Naive B cell (primary cell): Measurements from ENCODE around the gene ISLR. TPM values are rescaled to one million over a fixed set of nuclear protein-coding genes. Genes with fewer than 3 reads are reported as not detected.
"Not testable (repeated sequence)": the region's sequence is repeated elsewhere in the genome, so short reads cannot be mapped to it uniquely, and the experiment has no call there.

Source experiments
- ATAC-seq, 2 donors: fragments of 150-1000 bp; cut with Tn5 transposase; 2 replicates each; pipeline ENCODE4 v1.10.0; 2021; ENCODE audit warnings: low read depth in 2 of 2, mild to moderate bottlenecking in 2 of 2, moderate library complexity in 2 of 2
- DNase-seq: peaks from one replicate; pipeline ENCODE4 v3.0.0; 2022
- H3K27ac Mint-ChIP-seq, 6 donors: one replicate each; pipeline ENCODE4 v1.8.0; 2020 to 2022; ENCODE audit warnings: mild to moderate bottlenecking in 6 of 6, mixed read lengths in 6 of 6, moderate library complexity in 5 of 6, inconsistent platforms in 2 of 6
- H3K27me3 Mint-ChIP-seq, 3 donors: one replicate each; pipeline ENCODE4 v1.8.0; 2021 to 2022; ENCODE audit warnings: mixed read lengths in 3 of 3, mild to moderate bottlenecking in 1 of 3
- H3K36me3 Mint-ChIP-seq, 2 donors: one replicate each; pipeline ENCODE4 v1.8.0; 2020 to 2022; ENCODE audit warnings: mixed read lengths in 2 of 2, inconsistent platforms in 1 of 2, mild to moderate bottlenecking in 1 of 2
- H3K4me1 Mint-ChIP-seq, 3 donors: one replicate each; pipeline ENCODE4 v1.8.0; 2020 to 2022; ENCODE audit warnings: mixed read lengths in 3 of 3, inconsistent platforms in 1 of 3, mild to moderate bottlenecking in 1 of 3, moderate library complexity in 1 of 3
- H3K4me3 Mint-ChIP-seq, 8 donors: one replicate each; pipeline ENCODE4 v1.8.0; 2020 to 2022; ENCODE audit warnings: mild to moderate bottlenecking in 8 of 8, mixed read lengths in 8 of 8, moderate library complexity in 8 of 8, inconsistent platforms in 2 of 8
- H3K9me3 Mint-ChIP-seq, 7 donors: one replicate each; pipeline ENCODE4 v1.8.0; 2020 to 2022; ENCODE audit warnings: mixed read lengths in 7 of 7, mild to moderate bottlenecking in 5 of 7, inconsistent platforms in 2 of 7, moderate library complexity in 1 of 7
- polyA plus RNA-seq, 6 donors: library from polyadenylated mRNA; unstranded; fragments of 300-500 nt; fragmentation: Illumina TruSeq; gene quantifications; one replicate each; pipeline ENCODE4 v1.2.3, GENCODE V29; 2021; ENCODE audit warnings: low read depth in 6 of 6

ISLR gene
- polyA plus RNA-seq, 6 donors from 2014 or later: not detected

DNA sequence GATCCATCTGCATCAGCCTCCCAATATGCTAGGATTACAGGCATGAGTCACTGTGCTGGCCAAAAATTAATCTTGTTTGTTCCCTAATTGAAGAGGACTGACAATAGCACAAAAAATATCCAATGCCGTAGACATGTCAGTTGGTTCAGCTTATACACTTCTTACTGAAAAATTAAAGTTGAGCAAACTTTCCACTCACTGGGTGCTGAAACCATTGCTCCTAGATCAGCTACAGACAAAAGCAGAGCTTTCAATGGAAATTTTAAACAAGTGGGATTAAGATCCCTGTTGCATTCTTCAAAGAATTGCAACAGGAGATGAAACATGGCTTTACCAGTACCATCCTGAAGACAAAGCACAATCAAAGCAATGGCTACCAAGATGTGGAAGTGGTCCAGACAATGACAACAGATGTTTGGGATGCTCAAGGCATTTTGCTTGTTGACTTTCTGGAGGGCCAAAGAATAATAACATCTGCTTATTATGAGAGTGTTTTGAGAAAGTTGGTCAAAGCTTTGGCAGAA is 27.2 kb upstream of the ISLR start:
- H3K27me3 Mint-ChIP-seq: peaks cover 44 to 61% (median 48%) of the 10 kb centered on the region in 3 donors
- no peak overlapping the region for H3K4me3 Mint-ChIP-seq
- no peaks in the 10 kb centered on the region for H3K4me1 Mint-ChIP-seq
- ATAC-seq (no peak), DNase-seq (no peak)
- H3K27ac Mint-ChIP-seq: no peak overlapping the region
- H3K36me3 Mint-ChIP-seq: peaks cover 0 to 10% of the 10 kb centered on the region in 2 donors
- peaks cover 0 to 26% (median 3%) of the 10 kb centered on the region in 7 donors for H3K9me3 Mint-ChIP-seq

DNA sequence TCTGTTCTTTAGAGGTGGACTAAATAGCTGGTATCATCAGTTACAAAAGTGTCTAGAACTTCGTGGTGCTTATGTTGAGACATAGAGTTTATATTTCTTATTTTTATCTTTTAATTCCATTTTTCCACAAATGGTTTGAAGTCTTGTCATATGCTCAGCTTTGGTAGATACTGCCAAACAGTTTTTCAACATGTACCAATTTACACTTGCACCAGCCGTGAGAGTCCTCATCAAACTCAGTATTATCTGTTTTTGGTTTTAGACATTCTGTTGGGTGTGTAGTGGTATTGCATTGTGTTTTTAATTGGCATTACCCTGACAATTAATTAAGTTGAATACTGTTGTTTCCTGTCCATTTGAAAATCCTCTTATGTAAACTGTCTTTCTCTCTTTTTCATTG is 26.5 kb upstream of the ISLR start:
- ATAC-seq (no peak), DNase-seq (no peak)
- peaks cover 0 to 26% (median 3%) of the 10 kb centered on the region in 7 donors for H3K9me3 Mint-ChIP-seq
- H3K4me3 Mint-ChIP-seq: peak overlapping the region in 1 of 8 donors; percentile 7
- no peaks in the 10 kb centered on the region for H3K4me1 Mint-ChIP-seq
- H3K27me3 Mint-ChIP-seq: peaks cover 44 to 68% (median 54%) of the 10 kb centered on the region in 3 donors
- H3K36me3 Mint-ChIP-seq: peaks cover 0 to 10% of the 10 kb centered on the region in 2 donors
- H3K27ac Mint-ChIP-seq: no peak overlapping the region

DNA sequence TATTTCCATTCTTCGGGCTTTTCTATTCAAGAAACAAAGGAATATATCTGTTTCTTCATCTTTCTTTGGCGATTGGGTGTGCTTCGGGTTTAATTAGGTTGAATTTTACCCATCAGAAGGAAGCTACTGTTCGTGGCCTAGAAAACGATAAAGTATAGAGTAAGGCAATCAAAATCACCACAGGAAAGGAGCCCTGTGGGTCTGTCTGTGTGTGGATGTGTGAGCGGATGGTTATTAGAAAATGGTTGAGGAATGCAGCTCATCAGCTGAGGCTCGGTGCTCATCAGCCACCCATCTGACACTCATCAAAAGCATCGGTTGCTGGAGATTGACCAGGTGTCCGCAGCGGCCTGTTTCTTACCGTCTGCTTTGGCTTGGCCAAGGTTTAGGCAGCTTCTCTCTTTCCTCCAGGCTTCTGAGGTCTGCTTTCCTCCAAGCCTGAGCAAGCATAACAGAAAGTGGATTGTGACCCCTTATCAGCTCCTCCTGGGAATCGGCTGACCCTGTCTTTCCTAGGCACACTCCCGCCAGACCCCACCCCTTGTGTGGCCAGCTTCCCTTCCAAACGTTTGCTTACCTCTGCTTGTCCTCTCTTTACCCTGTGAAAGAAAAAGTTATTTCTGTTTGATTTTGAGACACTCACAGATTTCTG is 17.6 kb upstream of the ISLR start:
- Mint-ChIP-seq H3K4me1 (peaks cover 0 to 5% (median 3%) of the 10 kb centered on the region in 3 donors), H3K27me3 (peaks cover 37 to 70% (median 49%) of the 10 kb centered on the region in 3 donors), H3K4me3 (no peak overlapping the region), H3K36me3 (no peaks in the 10 kb centered on the region), H3K27ac (no peak overlapping the region), H3K9me3 (peaks cover 0 to 3% (median 0%) of the 10 kb centered on the region in 7 donors)
- DNase-seq (no peak), ATAC-seq (no peak)

DNA sequence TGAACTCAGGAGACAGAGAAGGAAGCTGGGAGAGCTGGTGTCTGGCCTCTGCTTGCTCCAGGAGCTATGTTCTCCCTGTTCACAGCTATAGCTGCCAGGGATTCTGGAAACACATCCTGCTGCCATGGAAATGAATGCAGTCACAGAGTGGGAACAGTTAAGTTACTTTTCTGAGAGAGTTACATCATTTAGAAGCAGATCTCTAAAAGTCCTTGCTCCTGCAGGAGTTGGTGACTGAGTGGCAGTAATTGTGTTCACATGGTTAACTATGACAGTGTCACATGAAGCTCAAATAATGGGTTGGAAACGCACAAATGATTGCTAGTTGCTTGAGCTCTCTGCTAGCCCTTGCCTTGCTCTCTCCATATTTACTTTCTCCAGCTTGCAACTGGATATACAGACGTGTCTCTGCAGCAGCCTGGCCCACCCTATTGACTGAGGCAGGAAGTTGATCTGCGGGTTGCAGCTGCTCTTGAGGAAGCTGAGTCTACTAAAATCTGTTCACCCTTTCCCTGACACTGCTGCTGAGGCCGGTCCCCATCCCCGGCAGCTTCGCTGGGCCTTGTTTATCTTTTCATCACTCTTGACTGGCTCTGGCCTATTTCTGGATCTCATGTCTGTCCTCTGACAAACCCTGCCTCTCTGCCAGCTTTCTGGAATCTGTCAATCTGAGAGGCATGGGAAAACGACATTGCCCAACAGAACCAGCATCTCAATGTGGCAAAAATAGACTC is 16.7 kb upstream of the ISLR start:
- no peak overlapping the region for H3K4me3 Mint-ChIP-seq
- H3K4me1 Mint-ChIP-seq: peaks cover 0 to 5% (median 3%) of the 10 kb centered on the region in 3 donors
- no peak for DNase-seq
- no peak for ATAC-seq
- no peaks in the 10 kb centered on the region for H3K36me3 Mint-ChIP-seq
- H3K27ac Mint-ChIP-seq: peak overlapping the region in 3 of 6 donors; percentile 18 to 58 (median 32)
- peaks cover 36 to 67% (median 40%) of the 10 kb centered on the region in 3 donors for H3K27me3 Mint-ChIP-seq
- H3K9me3 Mint-ChIP-seq: peaks cover 0 to 5% (median 0%) of the 10 kb centered on the region in 7 donors

DNA sequence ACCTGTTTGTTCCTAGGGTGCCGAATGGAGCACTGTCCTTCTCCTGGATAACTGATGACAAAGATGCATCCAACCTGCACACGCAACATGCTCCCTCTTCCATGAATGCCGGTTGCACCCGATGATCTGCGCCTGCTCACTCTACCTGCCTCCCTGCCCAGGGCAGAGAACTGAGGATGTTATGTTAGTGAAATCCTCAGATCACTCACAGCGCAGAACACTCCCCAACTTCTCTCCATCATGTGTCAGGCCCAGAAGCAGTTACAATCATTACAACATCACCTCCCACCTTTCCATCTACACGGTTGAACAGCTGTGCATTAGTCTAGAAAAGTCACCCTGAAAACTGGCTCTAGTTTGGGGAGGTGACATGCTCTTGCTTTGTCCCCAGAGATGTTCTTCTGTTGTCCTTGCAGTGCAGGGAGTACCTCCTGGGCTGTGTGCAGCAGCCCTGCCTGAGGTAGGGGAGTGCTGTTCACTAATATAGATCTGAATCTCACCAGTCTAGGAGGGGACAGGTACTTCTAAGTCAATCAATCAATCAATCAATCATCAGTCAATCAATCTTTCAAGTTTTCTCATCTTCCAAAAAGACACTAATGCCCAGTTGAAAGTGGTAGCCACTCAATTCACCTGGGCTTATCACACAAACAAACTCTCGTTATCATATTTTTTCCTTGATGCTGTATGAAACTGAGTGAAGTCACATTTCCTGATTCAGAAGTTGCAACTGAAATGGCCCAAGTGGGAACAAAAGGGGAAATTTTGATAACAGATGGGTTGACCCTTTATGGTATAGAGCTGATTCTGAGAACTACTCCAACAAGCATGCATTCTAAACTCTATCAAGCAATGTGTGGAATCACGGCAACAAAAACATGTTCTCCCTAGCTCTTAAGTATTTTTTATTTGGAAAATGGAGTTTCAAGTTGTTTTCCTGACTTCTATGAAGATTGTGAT is 15.4 kb upstream of the ISLR start:
- DNase-seq: no peak
- Mint-ChIP-seq H3K9me3 (peaks cover 0 to 5% (median 0%) of the 10 kb centered on the region in 7 donors), H3K27ac (peak overlapping the region in 1 of 6 donors; percentile 1), H3K36me3 (no peaks in the 10 kb centered on the region), H3K27me3 (peaks cover 36 to 67% (median 39%) of the 10 kb centered on the region in 3 donors), H3K4me1 (peaks cover 0 to 5% (median 3%) of the 10 kb centered on the region in 3 donors), H3K4me3 (no peak overlapping the region)
- ATAC-seq: no peak

DNA sequence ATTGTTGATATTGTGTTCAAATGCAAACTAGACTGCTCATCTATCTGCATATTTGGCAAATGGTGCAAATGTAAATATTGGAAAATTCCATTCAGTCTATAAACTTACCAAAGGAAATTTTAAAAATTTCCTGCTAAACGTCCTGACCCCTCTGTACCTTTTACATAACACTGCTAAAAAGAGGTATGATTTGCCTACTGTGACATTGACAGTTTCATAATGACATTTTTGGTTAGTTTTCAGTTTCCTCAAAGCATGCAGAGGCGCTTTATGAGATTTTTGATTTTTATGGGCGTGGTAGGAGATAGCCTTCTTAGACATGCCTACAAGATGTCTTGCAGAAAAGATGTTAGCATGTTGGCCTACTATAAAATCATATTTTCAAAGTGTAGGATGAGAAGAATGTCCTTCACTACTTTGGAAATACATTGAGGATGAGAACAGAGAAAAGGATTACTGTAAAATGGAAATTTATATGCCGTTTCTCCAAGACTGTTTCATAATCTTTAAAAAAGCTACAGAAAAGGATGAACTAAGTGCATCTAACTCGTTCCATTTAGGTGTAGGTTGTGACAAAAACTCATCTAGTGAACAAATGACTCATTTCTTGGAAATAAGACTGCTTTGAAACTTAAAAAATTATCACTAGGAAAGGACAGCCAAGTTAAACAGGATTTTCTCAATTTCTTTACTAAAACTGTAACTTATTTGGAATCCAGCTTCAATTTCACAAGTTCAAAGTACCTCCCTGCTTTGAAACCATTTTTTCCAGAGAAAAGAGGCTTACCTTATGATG is 14.5 kb upstream of the ISLR start:
- H3K27ac Mint-ChIP-seq: no peak overlapping the region

DNA sequence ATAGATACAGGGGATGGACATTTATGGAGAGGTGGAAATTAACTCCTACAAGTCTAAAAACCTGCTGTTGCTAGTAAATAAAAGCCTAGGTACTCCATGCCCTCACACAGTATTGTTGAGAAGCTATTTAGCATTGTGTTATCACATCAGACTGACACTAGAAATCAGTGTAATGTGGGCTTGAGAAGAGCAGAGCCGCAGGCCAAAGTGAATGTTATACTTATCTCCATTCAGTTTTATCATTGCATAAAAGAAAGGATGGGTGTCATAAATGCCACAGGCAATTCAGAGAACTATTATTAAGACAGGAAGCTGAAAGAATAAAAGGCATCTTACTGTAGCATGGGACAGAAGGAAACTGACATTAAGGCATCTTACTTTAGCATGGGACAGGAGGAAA is 13.7 kb upstream of the ISLR start:
- Mint-ChIP-seq H3K4me1 (peaks cover 0 to 5% (median 3%) of the 10 kb centered on the region in 3 donors), H3K4me3 (no peak overlapping the region), H3K27ac (no peak overlapping the region), H3K9me3 (peaks cover 0 to 9% (median 2%) of the 10 kb centered on the region in 7 donors), H3K27me3 (peaks cover 35 to 72% (median 44%) of the 10 kb centered on the region in 3 donors), H3K36me3 (peaks cover 0 to 5% of the 10 kb centered on the region in 2 donors)
- DNase-seq: no peak
- ATAC-seq: no peak

More for the DNA sequence above, 14.5 kb upstream of the ISLR start:
- Mint-ChIP-seq H3K27me3 (peaks cover 35 to 69% (median 40%) of the 10 kb centered on the region in 3 donors), H3K4me3 (no peak overlapping the region), H3K4me1 (peaks cover 0 to 5% (median 3%) of the 10 kb centered on the region in 3 donors), H3K9me3 (peaks cover 0 to 6% (median 0%) of the 10 kb centered on the region in 7 donors), H3K36me3 (peaks cover 0 to under 1% of the 10 kb centered on the region in 2 donors)
- DNase-seq: no peak
- ATAC-seq: no peak

DNA sequence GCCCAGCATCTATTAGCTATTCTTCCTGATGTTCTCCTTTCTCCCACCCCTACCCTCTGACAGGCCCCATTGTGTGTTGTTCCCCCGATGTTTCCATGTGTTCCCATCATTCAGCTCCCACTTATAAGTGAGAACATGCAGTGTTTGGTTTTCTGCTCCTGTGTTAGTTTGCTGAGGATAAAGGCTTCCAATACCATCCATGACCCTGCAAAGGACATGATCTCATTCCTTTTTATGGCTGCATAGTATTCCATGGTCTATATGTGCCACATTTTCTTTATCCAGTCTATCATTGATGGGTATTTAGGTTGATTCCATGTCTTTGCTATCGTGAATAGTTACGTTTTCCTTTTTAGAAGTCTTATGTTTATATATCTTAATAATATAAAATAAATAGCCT is 13.1 kb upstream of the ISLR start:
- not testable (repeated sequence) for H3K4me1 Mint-ChIP-seq, ATAC-seq, H3K36me3 Mint-ChIP-seq, H3K4me3 Mint-ChIP-seq, H3K27ac Mint-ChIP-seq, DNase-seq
- H3K27me3 Mint-ChIP-seq: peaks cover 35 to 72% (median 41%) of the 10 kb centered on the region in 3 donors
- peaks cover 0 to 14% (median 5%) of the 10 kb centered on the region in 7 donors for H3K9me3 Mint-ChIP-seq

DNA sequence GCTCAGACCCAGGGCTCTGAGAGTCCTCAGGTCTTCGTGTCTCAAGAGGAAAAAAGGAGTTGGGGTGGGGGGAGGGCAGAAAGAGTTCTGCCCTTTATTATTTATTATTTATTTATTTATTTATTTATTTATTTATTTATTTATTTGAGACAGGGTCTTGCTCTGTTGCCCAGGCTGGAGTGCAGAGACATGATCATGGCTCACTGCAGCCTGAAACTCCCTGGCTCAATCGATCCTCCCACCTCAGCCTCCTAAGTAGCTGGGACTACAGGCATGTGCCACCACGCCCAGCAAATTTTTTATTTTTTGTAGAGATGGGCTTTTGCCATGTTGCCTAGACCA is 11.3 kb upstream of the ISLR start:
- ATAC-seq, H3K4me1 Mint-ChIP-seq, DNase-seq, H3K36me3 Mint-ChIP-seq, H3K27ac Mint-ChIP-seq: not testable (repeated sequence)
- peak overlapping the region in 1 of 8 donors; percentile 41 for H3K4me3 Mint-ChIP-seq
- H3K27me3 Mint-ChIP-seq: peaks cover 32 to 60% (median 33%) of the 10 kb centered on the region in 3 donors
- H3K9me3 Mint-ChIP-seq: peaks cover 0 to 14% (median 5%) of the 10 kb centered on the region in 7 donors

DNA sequence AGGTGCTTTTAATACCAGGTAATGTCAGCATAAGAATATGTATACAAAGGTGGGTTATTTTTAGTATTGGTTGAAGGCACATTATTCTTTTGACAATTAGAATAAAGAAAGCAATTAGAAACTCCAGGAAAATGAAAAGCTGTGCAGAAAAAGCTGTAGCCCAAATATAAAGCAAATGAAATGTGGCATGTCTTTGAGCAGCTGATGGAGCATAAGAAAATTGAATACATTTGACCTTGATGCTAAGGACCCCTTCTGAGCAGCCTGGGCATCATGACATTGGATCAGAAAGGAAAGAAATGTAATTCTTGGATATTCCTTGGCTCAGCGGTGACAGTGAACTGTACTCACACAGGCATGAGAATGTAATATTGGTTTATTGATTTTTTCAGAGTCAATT is 8.0 kb upstream of the ISLR start:
- peaks cover 20 to 61% (median 45%) of the 10 kb centered on the region in 3 donors for H3K27me3 Mint-ChIP-seq
- peaks cover 0 to 14% (median 5%) of the 10 kb centered on the region in 7 donors for H3K9me3 Mint-ChIP-seq
- no peaks in the 10 kb centered on the region for H3K4me1 Mint-ChIP-seq
- ATAC-seq (no peak), DNase-seq (no peak)
- H3K27ac Mint-ChIP-seq: peak overlapping the region in 1 of 6 donors; percentile 27
- H3K36me3 Mint-ChIP-seq: peaks cover 0 to 5% of the 10 kb centered on the region in 2 donors
- no peak overlapping the region for H3K4me3 Mint-ChIP-seq

DNA sequence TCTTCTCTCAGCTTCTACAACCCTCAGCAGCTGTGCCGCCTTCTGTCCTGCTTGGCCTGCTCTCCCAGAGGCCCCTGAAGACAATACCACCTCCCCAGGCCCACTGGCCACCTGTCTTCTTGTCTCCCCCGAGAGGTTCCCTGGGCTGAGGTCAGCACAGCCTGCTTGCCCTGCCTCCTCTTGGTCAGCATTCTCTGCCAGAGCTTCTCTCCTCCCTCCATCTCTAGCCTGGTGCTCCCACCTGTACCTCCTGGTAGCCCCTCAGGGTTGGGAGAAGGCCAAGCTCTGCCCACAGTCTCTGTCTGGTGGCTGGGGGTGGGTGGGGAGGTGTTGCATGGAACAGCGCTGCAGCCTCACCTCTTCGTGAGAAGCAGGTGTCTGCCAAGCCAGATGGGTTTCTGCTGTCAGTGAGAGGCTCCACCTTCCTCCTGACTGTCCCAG is 5.6 kb upstream of the ISLR start:
- ATAC-seq (no peak), DNase-seq (no peak)
- H3K27me3 Mint-ChIP-seq: peaks cover 15 to 46% (median 42%) of the 10 kb centered on the region in 3 donors
- no peak overlapping the region for H3K4me3 Mint-ChIP-seq
- H3K9me3 Mint-ChIP-seq: peaks cover 0 to 14% (median 5%) of the 10 kb centered on the region in 7 donors
- peaks cover 0 to 5% of the 10 kb centered on the region in 2 donors for H3K36me3 Mint-ChIP-seq
- no peaks in the 10 kb centered on the region for H3K4me1 Mint-ChIP-seq
- H3K27ac Mint-ChIP-seq: no peak overlapping the region

DNA sequence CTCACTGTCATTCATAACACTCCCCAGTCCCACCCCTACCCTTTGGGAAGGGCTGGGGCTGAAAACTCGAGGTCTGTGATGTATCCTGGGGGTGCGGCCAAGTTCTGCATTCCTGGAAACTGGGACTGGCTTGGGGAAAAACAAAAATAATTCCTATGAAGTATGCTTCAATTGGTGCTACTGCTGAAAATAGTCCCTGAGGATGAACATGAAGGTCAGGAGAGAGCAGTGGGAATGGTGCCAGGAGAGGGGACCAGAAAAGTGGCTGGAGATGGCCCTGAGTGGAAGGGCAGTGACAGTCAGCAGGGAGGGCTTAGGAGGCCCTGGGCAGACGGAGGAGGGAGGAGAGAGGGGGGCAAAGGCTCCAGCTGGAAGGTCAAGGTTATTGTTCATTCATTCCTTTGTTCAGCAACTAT is 4.8 kb upstream of the ISLR start:
- H3K9me3 Mint-ChIP-seq: peaks cover 0 to 14% (median 4%) of the 10 kb centered on the region in 7 donors
- peaks cover 0 to 5% of the 10 kb centered on the region in 2 donors for H3K36me3 Mint-ChIP-seq
- no peak overlapping the region for H3K27ac Mint-ChIP-seq
- peaks cover 10 to 38% (median 34%) of the 10 kb centered on the region in 3 donors for H3K27me3 Mint-ChIP-seq
- no peak for DNase-seq
- no peak overlapping the region for H3K4me3 Mint-ChIP-seq
- no peak for ATAC-seq
- no peaks in the 10 kb centered on the region for H3K4me1 Mint-ChIP-seq
